Neural crest cell (in vitro differentiated cells): Measurements from ENCODE around the gene VPS8. TPM values are rescaled to one million over a fixed set of nuclear protein-coding genes. Genes with fewer than 3 reads are reported as not detected.
"Not testable (repeated sequence)": the region's sequence is repeated elsewhere in the genome, so short reads cannot be mapped to it uniquely, and the experiment has no call there.

Experiments used
- DNase-seq: peaks from one replicate; pipeline ENCODE4 v3.0.0; 2021; ENCODE audit warnings: low read depth, mixed read lengths, low spot score
- H3K27ac Mint-ChIP-seq: one replicate; pipeline ENCODE4 v1.8.0; 2021; ENCODE audit warnings: mild to moderate bottlenecking, mixed read lengths; ENCODE audit not compliant: unreplicated experiment
- H3K27me3 Mint-ChIP-seq: 2 replicates; pipeline ENCODE4 v1.8.0; 2021; ENCODE audit warnings: low read depth, mild to moderate bottlenecking, mixed read lengths
- H3K36me3 Mint-ChIP-seq: 2 replicates; pipeline ENCODE4 v1.8.0; 2021; ENCODE audit warnings: low read depth, mild to moderate bottlenecking, mixed read lengths
- H3K4me1 Mint-ChIP-seq: 2 replicates; pipeline ENCODE4 v1.8.0; 2021; ENCODE audit warnings: mixed read lengths
- H3K4me3 Mint-ChIP-seq: one replicate; pipeline ENCODE4 v1.8.0; 2021; ENCODE audit warnings: mild to moderate bottlenecking, mixed read lengths
- H3K9me3 Mint-ChIP-seq: 2 replicates; pipeline ENCODE4 v1.8.0; 2021; ENCODE audit warnings: mixed read lengths
- total RNA-seq: library from RNA; stranded (reverse); gene quantifications from 2 replicates; pipeline ENCODE4 v1.2.1, GENCODE V29; 2021
- TF ChIP-seq, protein P1 (sequence below): fragments of 200-600 bp; sonication (generic); conservative IDR thresholded peaks from 2 replicates; pipeline ENCODE4 v1.5.0; 2021; ENCODE audit warnings: antibody characterized with exemption, mild to moderate bottlenecking

VPS8 gene
- total RNA-seq, 1 donor from 2014 or later, result 55.7 TPM

DNA sequence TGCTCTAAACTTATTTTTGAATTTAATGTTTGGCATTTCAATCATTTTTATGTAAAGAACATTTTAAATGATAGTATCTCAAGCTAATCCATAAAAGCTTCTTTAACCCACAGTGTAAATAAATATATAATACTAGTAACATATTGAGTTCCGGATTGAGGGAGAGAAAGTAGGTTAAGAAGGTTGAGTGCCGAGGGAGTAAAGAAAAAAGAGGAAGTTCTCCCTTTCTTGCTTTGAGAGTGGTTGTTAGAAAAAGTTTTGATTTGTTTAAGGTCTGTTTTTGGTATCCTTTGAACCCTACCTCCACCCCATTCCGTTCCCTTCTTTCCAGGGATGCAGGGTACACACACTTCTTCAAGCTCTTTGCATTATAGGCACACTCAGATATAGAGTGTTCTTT lies 130.8 kb downstream of the VPS8 start:
- Mint-ChIP-seq H3K36me3 (peaks cover 4% of the 10 kb centered on the region), H3K9me3 (no peaks in the 10 kb centered on the region), H3K27me3 (no peaks in the 10 kb centered on the region), H3K27ac (no peak overlapping the region), H3K4me1 (peaks cover 1% of the 10 kb centered on the region), H3K4me3 (no peak overlapping the region)
- TF ChIP-seq, protein P1, sequence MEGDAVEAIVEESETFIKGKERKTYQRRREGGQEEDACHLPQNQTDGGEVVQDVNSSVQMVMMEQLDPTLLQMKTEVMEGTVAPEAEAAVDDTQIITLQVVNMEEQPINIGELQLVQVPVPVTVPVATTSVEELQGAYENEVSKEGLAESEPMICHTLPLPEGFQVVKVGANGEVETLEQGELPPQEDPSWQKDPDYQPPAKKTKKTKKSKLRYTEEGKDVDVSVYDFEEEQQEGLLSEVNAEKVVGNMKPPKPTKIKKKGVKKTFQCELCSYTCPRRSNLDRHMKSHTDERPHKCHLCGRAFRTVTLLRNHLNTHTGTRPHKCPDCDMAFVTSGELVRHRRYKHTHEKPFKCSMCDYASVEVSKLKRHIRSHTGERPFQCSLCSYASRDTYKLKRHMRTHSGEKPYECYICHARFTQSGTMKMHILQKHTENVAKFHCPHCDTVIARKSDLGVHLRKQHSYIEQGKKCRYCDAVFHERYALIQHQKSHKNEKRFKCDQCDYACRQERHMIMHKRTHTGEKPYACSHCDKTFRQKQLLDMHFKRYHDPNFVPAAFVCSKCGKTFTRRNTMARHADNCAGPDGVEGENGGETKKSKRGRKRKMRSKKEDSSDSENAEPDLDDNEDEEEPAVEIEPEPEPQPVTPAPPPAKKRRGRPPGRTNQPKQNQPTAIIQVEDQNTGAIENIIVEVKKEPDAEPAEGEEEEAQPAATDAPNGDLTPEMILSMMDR, result no peak
- DNase-seq, result no peak

DNA sequence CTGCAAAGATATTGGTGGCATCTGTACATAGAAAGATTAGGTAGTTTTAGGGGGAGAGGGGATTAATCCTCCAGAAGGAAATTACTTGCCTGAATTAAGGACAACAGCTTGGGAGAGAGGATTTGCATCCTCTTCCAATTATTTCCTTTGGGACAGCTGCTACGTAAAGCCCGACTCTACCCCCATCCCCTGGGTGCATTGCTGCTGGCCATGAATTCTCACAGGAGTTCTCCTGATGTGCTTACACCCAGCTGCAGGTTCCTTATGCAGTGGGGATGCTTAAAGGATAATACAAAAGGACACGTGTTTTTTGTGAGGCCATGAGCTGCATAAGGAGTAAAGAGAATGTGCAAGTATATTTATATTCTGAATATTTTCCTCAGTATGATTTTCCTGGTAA lies 132.3 kb downstream of the VPS8 start:
- DNase-seq, result no peak
- no peaks in the 10 kb centered on the region for H3K4me1 Mint-ChIP-seq
- peaks cover 4% of the 10 kb centered on the region for H3K36me3 Mint-ChIP-seq
- no peak overlapping the region for H3K4me3 Mint-ChIP-seq
- no peaks in the 10 kb centered on the region for H3K27me3 Mint-ChIP-seq
- TF ChIP-seq, protein P1, result no peak
- no peaks in the 10 kb centered on the region for H3K9me3 Mint-ChIP-seq
- H3K27ac Mint-ChIP-seq, result no peak overlapping the region

DNA sequence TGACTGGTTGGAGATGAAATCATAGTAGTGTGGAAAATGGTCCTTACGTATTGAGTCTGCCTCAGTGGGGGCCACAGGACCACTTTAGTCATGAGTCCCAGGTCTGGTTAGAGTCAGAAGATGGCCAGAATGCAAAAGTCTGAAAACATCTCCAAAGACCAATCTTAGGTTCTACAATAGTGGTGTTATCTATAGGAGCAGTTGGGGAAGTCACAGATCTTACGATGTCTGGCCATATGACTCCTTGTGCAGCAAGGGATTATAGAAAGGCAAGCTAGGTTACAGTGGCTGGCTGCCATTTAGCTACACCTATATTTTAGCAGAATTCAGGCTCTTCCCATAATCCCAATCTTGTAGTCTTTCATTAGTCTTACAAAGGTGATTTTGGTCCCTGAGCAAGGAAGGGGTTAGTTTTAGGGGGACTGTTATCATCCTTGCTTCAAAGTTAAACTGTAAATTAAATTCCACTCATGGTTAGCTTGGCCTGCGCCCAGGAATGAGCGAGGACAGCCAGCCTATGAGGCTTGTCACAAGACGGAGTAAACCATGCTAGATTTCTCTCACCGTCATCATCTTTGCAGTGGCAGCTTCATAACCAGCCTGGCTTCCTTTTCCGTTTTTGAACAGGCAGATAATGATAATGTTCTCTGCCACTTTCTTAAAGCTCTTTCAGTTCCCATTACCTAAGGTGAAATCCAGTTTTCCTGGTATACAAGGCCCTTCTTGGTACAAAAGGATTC lies 134.1 kb downstream of the VPS8 start:
- TF ChIP-seq, protein P1, result no peak
- no peak overlapping the region for H3K4me3 Mint-ChIP-seq
- no peak overlapping the region for H3K27ac Mint-ChIP-seq
- no peaks in the 10 kb centered on the region for H3K4me1 Mint-ChIP-seq
- H3K9me3 Mint-ChIP-seq, result no peaks in the 10 kb centered on the region
- peaks cover 7% of the 10 kb centered on the region for H3K36me3 Mint-ChIP-seq
- no peak for DNase-seq
- no peaks in the 10 kb centered on the region for H3K27me3 Mint-ChIP-seq

DNA sequence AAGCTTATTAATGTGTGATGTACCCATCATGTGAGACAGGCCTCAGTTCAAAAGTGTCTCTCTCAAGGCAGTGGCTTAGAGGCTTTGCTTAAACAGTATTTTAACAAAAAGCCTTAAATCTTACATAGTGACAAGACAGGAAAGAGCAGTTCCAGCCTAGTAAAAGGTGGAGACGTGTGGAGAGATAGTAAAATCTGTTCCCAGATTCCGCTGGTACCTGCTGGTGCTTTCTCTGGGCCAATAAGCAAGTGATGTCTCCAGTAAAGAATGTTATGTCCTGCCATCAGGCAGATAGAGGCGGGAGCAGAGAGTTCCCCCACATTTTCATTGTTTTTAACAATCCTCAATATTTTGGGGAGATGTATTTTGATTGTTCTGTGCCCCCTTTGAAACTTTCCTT lies 135.0 kb downstream of the VPS8 start:
- H3K36me3 Mint-ChIP-seq, result peaks cover 7% of the 10 kb centered on the region
- no peak overlapping the region for H3K27ac Mint-ChIP-seq
- no peaks in the 10 kb centered on the region for H3K4me1 Mint-ChIP-seq
- no peak overlapping the region for H3K4me3 Mint-ChIP-seq
- no peak for DNase-seq
- TF ChIP-seq, protein P1, result no peak
- H3K27me3 Mint-ChIP-seq, result no peaks in the 10 kb centered on the region
- H3K9me3 Mint-ChIP-seq, result no peaks in the 10 kb centered on the region

DNA sequence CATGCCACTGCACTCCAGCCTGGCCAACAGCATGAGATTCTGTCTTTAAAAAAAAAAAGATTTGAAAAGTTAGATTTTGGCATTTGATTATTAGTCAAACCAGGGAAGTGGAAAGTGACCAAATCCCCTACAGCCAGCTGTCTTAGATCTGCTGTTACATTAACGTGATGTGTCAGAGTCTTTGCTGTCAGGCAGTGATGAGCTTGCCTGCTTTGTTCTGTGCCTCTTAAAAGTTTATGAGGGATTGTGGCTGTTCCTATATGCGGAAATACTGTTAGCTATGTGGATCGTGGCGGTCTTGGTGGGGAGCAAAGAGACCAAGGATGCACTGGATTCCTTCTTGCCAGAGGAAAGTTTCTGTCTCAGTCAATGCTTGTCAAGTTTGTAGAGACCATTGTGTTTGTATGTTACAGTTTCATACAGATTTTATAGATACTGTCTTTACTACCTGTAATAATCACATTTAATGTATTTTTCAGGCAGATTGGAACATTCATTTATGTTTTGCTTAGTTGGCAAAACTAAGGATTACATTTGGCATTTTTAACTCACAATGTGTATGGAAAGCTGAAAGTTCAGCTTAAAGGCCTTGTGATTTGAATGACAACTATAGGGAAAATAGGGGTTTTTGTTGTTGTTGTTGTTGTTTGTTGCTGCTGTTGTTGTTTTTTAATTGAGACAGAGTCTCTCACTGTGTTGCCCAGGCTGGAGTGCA lies 137.4 kb downstream of the VPS8 start:
- Mint-ChIP-seq H3K4me1 (no peaks in the 10 kb centered on the region), H3K36me3 (peaks cover 9% of the 10 kb centered on the region), H3K27me3 (no peaks in the 10 kb centered on the region), H3K4me3 (no peak overlapping the region), H3K27ac (no peak overlapping the region), H3K9me3 (no peaks in the 10 kb centered on the region)
- TF ChIP-seq, protein P1, result no peak
- no peak for DNase-seq

DNA sequence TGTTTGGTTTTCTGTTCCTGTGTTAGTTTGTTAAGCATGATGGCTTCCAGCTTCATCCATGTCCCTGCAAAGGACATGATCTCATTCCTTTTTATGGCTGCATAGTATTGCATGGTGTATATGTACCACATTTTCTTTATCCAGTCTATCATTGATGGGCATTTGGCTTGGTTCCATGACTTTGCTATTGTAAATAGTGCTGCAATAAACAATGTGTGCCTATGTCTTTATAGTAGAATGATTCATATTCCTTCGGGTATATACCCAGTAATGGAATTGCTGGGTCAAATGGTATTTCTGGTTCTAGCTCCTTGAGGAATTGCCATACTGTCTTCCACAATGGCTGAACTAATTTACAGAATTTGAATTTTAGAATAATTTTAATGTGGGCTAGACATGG lies 138.8 kb downstream of the VPS8 start:
- not testable (repeated sequence) for H3K9me3 Mint-ChIP-seq, DNase-seq, H3K27ac Mint-ChIP-seq, H3K4me3 Mint-ChIP-seq, H3K4me1 Mint-ChIP-seq, H3K27me3 Mint-ChIP-seq, H3K36me3 Mint-ChIP-seq
